ENCODE data around the gene NR2E1.

- TF ChIP-seq CTCF (IDR thresholded peaks at IDR 0.05): no peak
- TF ChIP-seq EZH2phosphoT487 (IDR thresholded peaks at IDR 0.05): no peak
- no peak for TF ChIP-seq EZH2 (IDR thresholded peaks at IDR 0.05)
Observed at GRCh38 chr6:108127826-108128225, 38.0 kb upstream of the NR2E1 start.
